ENCODE data around the gene RNH1. TPM values are rescaled to one million over a fixed set of nuclear protein-coding genes. Genes with fewer than 3 reads are reported as not detected.

RNH1 gene
- polyA plus RNA-seq, 10 donors, result 75.5 to 108 (median 86.2) TPM

DNA sequence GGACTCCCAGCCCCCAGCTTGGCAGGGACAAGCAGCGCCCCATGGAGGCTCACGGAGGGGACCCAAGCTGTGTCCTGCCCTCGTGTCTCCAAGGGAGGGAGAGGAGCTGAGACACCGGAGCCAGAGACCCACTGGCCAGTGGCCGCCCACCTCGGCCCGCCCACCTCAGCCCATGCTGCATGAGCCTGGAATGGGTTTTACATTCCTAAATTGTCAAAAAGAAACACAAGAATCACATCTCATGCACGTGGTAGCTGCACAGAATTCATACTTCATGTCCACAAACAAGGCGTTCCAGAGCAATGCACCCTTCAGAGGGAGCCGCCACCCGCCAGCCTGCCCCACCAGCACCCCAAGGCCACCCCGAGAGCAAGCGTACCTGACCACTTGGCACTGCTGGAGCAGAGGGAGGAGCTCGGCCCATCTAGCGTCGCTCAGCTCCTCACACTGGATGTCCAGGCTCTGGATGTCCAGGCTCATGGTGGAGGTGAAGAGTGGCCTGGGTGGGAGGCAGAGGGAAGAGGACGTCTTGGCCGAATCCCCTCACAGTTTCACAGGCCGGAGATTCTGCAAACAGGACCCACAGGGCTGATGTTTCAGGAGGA is 5.3 kb downstream of the RNH1 start:
- DNase-seq, result peak in 1 of 3 donors; percentile 2

DNA sequence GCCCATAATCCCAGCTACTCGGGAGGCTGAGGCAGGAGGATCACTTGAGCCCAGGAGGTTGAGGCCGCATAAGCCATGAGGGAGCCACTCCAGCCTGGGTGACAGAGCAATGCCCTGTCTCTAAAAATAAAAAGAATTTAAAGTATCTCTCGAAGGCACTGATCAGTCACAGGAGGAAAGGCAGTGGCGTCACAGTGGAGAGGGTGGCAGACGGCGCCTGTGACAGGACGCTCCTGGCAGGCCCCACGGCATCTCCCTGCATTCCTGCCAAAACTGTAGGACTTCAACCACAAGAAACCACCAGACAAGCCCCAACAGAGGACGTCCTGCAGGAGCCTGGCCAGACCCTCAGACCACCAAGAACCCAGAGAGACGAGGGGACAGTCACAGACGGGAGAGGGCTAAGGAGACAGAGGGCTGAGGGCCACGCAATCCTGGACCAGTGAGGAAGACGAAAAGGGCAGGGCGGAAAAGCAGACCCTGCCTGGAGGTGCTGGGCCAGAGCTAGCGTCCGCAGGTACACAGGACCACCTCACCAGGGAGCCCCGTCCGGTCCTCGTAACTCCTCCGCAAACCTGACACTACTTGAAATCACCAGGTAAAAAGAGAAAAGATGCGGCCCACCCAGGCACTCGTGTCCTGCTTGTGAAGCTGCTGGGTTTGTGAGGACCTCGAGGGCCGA is 5.9 kb downstream of the RNH1 start:
- no peak for DNase-seq

DNA sequence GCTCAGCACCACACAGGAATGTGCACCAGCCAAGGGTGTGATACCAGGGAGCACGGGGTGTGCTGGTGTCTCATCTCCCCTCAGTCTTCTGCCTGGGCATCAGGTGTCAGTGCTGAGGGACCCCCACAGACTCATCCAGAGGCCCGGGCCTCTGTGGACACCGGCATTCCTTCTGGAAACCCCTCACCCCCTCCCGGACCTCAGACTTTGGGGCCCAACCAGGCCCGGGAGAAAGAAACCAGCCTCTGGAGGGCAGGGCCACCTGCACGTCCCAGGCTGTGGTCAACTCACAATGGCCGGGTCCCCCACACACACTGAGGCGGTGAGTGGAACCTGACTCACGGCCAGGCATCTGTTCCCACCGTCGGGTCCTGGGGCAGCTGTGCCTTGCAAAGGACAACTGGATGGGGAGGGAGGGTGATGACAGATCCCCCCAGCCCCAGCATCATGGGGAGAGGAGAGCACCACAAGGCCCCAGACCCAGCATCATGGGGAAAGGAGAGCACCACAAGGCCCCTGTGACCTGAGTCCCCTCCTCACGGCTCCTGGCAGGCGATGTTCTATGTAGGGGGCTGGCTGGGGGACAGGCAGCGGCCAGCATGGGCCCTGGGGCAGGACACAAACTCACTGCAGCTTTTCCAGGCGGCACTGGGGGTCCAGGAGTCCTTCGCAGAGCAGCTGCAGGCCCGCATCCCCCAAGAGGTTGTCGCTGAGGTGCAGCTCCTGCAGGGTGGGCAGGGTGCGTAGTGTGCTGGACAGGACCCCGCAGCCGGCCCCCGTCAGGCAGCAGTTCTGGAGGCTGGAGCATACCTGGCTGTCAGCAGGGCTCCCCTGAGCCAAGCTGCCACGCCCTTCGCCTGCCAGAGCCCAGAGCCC is 7.6 kb downstream of the RNH1 start:
- peak in 1 of 3 donors; percentile 5 for DNase-seq

DNA sequence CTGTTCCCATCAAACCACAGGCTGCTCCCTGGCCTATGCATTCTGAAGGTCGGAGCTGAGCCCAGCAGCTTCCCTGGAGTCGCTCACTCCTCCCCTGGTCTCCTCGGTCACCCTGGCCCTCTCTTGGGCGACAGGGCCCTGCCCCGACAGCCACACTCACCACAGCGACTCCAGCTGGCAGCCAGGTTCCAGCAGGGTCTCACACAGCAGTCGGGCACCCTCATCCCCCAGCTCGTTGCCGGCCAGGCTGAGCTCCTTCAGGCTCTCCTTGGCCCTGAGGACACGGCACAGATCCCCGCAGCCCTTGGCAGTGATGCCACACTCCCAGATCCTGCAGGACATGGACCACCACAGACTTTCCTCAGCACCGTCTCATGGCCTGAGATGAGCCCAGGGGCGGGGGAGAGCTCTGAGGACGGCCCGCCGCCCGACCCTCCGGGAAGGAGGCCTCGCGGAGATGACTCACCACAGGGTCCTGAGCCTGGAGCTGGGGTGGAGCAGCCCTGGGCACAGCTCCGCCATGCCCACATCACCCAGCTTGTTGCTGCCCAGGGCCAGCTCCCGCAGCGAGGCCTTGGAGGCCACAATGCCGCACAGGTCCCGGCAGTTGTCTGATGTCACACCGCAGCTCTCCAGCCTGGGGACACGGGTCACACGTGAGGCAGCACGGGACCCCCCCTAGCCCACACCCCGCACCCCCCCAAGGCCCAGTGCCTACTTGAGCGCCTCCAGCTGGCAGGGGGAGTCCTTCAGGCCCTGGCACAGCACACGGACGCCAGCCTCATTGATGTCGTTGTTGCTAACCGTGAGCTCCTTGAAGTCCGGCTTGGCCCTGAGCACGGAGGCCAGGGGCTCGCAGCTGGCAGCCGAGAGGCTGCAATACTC is 8.5 kb downstream of the RNH1 start:
- DNase-seq, result no peak

DNA sequence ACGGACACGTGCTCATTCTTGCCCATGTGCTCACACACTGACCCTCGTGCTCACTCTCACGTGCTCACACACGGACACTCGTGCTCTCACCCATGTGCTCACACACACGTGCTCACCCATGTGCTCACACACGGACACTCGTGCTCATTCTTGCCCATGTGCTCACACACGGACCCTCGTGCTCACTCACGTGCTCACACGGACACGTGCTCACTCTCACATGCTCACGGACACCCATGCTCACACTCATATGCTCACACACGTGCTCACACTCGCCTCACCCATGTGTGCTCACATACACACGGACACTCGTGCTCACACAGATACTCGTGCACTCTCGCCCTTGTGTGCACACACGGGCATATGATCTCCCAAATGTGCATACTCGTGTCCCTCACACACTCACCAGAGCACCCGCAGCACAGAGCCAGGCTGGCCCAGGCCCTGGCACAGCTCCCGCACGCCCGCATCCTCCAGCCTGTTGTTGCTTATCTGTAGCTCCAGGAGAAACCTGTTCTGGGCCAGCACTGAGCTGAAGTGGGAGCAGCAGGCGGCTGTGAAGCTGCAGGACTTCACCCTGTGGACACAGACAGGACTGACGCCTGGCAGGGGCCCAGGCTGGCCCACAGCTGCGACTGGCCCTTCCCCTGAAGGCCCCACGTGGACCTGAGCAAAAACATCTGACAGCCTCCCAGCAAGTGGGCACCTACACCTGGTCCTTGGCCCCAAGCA is 9.3 kb downstream of the RNH1 start:
- DNase-seq, result no peak

DNA sequence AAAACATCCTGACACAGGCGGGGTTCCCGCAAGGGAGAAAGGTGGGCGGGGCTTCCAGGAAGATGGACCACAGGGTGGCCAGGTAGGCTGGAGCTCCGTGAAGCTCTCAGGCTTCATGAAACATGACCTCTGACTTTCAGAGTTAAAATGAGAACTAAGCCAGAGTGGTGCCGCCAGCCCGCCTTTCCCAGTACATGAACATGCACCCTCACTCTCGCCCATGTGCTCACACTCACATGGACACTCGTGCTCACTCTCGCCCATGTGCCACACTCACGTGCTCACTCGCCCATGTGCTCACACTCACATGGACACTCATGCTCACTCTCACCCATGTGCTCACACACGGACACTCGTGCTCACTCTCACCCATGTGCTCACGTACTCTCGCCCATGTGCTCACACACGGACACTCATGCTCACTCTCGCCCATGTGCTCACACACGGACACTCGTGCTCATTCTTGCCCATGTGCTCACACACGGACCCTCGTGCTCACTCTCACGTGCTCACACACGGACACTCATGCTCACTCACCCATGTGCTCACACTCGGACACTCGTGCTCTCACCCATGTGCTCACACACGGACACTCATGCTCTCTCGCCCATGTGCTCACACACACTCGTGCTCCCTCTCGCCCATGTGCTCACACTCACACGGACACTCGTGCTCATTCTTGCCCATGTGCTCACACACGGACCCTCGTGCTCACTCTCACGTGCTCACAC is 10.0 kb downstream of the RNH1 start:
- DNase-seq, result no peak

DNA sequence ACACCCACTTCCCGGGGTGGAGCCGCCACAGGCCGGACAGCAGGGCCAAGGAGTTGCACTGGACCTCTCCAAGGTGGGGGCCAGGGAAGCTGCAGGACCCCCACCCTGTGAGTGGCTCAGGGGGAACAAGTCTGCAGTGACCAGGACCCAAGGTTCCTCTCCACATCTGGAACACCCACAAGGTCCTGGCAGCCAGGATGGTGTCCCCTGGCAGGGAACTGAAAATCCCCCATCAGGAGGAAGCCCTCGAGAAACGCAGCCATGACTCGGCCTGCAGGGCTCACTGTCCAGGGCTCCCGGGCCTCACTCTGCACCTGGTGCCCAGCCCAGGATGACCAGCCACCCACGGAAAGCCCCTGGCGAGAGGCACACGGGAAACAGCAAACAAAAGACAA is 11.5 kb downstream of the RNH1 start:
- DNase-seq, result no peak

DNA sequence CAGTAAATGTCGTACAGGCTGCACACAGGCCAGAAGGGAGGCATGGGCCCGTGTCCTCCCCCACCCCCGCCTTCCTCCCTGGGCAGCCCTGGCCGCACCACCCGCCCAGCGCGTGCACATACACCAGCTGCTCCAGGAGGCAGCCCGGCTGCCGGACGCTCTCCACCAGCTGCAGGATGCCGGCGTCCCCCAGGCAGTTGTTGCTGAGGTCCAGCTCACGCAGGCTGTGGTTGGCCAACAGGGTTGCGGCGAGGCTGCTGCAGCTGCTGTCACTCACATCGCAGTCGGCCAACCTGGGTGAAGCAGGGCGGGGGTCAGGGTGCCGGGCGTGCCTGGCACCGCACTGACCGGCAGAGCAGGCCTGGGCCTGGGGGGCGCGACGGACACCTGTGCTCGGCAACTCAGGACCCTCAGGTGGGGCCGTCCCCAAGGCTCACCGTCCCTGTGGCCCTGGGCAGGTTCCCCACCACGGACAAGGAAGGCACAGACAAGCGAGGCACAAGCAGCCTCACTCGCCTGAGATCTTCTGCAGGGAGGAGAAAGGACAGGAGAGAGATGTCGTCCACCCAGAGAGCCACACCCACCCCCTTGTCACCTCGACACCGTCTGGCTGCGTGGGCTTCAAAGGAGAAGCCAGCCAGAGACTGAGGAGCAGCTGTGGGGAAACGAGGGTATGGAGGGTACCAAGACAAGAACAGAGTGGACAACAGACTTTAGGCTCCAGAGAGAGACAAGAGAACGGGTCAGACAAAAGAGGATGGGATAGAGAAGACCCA is 12.1 kb downstream of the RNH1 start:
- DNase-seq, result peak; percentile 47 to 57 (median 47)

DNA sequence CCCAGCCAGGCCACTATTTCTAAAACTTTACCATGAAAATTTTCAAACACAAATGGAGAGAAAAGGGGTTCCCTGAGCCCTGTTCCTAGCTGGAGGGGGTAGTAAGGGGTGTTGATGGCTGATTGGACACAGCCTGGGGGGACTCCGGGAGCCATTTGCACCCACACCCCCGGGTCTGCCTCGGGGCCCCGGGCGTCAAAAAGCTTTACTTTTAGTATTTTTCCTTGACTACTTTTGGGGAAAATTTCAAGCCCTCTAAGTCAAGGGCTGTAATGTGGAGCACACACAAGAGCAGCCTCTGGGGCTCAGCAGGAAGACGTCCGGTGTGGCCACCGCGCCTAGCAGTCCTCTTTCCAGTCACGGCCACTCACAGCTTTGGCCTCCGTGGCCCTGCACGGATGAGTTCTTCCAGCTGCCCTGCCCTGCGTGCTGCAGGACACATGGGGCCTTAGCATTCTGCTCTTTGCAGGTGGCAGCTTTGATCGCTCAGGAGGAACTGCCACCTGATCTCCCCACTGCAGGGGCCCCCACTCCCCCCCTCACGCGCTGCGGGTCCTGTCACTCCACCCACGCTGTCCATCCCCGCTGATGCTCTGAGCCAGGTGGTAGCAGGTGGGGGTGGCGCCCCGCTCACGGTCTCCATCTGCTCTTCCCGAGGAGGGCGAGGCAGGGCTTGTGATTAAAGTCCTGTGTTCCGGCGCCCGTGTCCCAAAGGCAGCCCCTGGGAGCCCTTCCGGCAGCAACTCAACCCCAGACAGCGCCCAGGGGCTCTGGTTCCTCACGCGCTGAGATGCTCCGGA is 14.4 kb downstream of the RNH1 start:
- DNase-seq, result no peak

DNA sequence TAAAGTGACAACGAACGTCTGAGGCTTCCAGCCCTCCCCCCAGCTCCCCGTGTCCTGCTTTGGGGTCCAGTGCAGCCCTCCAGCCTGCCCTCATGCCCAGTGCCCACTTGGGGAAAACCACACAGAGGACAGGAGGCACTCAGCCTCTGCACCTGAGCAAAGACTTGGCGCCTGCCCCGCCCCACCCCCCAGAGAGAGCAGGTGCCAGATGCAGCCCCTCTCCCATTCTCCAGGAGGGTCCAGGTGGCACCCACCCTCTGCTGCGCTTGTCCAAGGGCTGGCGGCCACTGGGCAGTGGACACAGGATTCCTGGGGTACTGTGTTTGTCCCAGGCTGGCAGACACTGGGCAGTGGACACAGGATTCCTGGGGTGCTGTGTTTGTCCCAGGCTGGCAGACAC is 15.7 kb downstream of the RNH1 start:
- no peak for DNase-seq

DNA sequence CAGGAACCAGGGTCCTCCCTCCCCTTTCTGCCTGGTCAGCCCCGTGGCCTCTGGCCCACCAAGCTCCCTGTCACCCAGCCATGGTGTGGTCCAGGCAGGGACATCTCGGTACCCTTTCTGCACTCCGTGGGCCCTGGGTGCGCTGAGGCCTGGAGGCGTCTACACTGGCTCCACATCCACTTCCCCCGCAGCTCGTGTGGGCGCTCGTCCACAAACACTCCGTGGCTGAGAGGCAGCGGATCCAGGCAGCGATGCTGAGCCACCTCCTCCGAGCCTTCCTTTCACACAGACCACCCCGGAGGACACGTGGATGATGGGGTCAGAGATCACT is 16.1 kb downstream of the RNH1 start:
- DNase-seq, result no peak

DNA sequence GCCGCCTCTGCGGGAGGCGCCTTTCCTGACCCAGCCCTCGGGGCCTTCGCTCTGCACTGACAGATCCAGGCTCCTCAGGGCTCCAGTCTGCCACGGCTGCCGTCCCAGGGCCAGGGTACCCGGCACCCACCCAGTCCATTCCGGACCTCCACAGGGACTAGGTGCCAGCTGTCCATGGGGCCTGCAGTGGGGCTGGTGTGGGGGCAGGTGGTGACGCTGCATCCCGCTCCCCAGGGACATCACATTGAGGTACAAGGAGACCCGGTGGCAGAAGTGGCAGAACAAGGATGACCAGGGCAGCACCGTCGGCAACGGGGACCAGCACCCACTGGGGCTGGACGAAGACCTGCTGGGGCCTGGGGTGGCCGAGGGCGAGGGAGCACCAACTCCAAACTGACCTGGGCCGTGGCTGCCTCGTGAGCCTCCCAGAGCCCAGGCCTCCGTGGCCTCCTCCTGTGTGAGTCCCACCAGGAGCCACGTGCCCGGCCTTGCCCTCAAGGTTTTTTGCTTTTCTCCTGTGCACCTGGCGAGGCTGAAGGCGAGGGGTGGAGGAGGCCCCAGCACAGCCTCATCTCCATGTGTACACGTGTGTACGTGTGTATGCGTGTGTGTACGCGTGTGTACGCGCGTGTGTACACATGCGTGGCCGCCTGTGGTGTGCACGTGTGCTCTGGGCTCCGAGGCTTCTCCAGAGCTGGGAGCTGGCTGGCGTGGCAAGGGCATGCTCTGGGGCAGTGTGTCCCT is 16.7 kb downstream of the RNH1 start:
- DNase-seq, result no peak

DNA sequence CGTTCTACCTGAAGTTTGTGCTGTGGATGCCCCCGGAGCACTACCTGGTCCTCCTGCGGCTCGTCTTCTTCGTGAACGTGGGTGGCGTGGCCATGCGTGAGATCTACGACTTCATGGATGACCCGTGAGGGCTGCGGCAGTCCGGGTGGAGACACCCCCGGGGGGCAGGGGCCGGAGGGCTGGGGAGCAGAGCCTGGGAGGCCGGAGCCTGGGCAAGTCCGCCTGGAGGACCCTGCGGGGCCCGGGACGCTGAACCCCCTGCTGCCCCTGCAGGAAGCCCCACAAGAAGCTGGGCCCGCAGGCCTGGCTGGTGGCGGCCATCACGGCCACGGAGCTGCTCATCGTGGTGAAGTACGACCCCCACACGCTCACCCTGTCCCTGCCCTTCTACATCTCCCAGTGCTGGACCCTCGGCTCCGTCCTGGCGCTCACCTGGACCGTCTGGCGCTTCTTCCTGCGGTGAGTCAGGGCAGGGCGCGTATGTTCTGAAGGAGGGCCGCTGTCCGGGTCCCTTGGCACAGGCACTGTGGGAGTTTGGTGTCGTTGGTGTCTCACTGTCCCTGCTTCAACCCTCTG is 17.3 kb downstream of the RNH1 start:
- DNase-seq, result no peak

DNA sequence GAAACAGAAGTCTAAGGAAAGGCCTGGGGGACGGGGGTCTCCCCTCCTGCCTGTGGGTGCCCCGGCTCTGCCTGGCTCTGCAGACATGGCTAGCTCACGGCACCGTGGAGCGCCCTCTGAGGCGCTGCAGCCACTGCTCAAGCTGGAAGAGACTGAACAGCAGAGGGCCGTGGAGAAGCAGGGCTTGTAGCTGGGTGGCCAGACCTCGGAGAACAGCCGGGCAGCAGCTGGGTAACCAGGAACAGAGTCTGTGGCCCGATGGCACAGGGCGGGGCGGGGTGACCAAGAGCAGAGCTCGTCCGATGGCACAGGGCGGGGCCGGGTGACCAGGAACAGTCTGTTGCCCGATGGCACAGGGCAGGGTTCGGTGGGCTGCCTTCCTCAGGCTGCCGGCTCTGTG is 18.1 kb downstream of the RNH1 start:
- no peak for DNase-seq

DNA sequence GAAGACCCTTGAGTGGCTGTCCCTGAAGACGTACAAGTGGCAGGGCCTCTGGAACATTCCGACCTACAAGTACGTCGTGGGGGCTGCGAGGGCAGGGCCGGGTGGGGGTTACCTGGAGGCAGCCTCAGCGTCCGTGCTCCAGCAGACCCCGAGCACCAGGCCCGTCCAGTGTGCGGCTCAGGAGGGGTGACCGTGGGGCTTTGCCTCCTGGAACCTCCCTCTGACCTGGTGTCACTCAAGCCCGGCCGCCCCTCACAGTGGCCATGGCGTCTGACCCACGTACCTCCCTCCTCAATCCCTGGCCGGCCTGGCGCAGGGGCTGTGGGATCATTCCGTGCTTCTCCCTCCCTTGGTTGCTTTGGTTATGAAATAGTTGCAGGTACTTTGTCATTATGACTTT is 18.5 kb downstream of the RNH1 start:
- no peak for DNase-seq

DNA sequence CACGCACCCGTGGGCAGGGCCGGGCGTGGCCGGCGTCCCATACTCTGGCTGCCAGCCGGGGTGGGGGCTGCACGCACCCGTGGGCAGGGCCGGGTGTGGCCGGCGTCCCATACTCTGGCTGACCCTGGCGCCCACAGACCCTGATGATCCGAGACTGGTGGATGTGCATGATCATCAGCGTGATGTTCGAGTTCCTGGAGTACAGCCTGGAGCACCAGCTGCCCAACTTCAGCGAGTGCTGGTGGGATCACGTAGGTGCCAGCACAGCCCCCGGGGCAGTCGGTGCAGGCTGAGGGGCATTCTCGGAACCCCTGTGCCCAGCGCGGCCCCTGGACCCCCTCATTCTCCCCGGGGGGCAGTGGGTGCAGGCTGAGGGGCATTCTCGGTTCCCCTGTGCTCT is 19.0 kb downstream of the RNH1 start:
- DNase-seq, result no peak

DNA sequence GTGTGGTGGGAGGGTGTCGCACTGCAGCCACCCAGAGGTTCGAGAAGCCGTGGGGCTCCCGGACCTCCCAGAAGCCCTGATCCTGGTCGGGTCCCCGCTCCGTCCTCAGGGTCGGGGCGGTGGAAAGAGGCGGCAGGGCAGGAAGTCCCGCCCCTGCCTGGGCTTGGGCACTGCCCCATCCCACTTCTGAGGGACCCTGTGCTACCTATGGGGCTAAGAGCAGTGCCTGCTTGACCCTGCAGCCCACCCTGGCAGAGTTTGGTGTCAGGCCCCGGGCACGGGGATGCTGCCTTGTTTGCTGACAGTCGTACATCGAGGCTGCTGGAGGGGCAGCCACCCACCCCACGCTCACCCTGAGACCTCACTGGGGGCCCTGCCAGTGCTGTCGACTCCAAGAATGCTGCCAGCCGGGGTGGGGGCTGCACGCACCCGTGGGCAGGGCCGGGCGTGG is 19.4 kb downstream of the RNH1 start:
- no peak for DNase-seq

DNA sequence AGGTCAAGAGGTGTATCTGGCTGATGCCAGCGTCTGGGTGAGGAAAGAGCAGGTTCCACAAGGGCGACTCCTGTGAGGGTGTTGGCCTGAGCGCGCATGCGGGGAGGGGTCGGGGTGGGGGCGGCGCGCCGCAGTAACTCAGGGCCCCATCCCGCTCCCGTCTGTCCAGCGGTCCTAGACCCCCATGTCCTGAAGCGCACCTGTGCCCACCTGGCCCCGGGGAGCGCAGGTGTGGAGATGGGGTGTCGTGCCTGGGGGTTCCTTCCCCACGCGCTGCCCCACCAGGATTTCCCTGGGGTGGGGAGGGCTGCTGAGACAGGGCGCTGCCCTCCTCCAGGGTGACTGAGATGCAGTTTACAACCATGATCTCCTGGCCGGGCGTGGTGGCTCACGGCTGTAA is 20.9 kb downstream of the RNH1 start:
- DNase-seq, result no peak

Measured in muscle of back (tissue), 11 donors.